ENCODE results near the gene CCDC15. TPM values are rescaled to one million over a fixed set of nuclear protein-coding genes. Genes with fewer than 3 reads are reported as not detected.

The CCDC15 gene
- total RNA-seq, 1 experiment from 2014 or later: 8.6 TPM

DNA sequence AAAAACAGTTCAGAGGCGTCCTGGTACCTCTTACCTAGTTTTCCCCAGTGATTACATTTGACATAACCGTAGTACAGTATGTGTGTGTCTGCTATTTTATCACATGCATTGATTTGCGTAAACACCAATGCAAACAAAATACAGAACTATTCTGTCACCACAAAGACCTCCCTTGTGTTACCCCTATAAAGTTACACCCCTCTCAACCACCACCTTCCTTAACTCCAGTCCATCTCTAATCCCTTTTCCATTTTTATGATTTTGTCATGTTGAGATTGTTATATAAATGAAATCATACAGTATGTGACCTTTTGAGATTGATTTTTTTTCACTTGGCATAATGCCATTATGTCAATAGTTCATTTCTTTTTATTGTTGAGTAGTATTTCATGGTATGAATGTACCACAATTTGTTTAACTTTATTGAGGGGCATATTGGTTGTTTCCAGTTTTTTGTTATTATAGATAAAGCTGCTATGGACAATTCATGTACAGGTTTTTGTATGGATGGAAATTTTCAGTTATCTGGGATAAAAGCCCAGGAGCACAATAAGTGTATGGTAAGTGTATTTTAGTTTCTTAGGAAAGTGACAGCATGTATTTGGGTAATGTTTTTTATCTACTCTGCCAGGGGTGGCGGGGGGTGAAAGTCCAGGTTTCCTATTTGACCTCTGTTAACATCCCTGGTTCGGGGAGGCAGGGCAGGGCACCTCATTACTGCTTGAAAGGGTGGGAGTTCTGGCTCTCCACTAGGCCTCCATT lies 103.1 kb downstream of the CCDC15 start:
- intact Hi-C loops (cut with micrococcal nuclease): no loop called here
- Histone ChIP-seq H3K4me2 (ENCODE audit: low read length) (no peak overlapping the region), H3K27ac (ENCODE audit: low read length) (no peak overlapping the region), H3K4me3 (ENCODE audit: low read length) (no peak overlapping the region), H3K9me2 (replicated peaks; ENCODE audit: low read length) (no peaks in the 10 kb centered on the region), H3K79me2 (ENCODE audit: low read length) (no peaks in the 10 kb centered on the region), H3K9ac (ENCODE audit: low read length) (no peak overlapping the region), H3K9me3 (ENCODE audit: low read length) (no peaks in the 10 kb centered on the region), H4K20me1 (ENCODE audit: low read length) (no peaks in the 10 kb centered on the region), H2AFZ (ENCODE audit: low read length) (no peak overlapping the region), H3K27me3 (ENCODE audit: low read length) (no peaks in the 10 kb centered on the region), H3F3A (ENCODE audit: low read length, unreplicated experiment) (no peaks in the 10 kb centered on the region), H3K36me3 (ENCODE audit: low read depth, low read length) (no peaks in the 10 kb centered on the region), H3K4me1 (ENCODE audit: insufficient read depth, low read length) (no peaks in the 10 kb centered on the region)
- BruUV-seq (replicated peaks): no TSS peak
- POLR2A ChIA-PET (ENCODE audit: unreplicated experiment): no interaction called here
- ATAC-seq: no peak
- no peak for TF ChIP-seq EZH2phosphoT487 (IDR thresholded peaks at IDR 0.05; ENCODE audit: borderline replicate concordance, low read length)
- TF ChIP-seq, protein P1, sequence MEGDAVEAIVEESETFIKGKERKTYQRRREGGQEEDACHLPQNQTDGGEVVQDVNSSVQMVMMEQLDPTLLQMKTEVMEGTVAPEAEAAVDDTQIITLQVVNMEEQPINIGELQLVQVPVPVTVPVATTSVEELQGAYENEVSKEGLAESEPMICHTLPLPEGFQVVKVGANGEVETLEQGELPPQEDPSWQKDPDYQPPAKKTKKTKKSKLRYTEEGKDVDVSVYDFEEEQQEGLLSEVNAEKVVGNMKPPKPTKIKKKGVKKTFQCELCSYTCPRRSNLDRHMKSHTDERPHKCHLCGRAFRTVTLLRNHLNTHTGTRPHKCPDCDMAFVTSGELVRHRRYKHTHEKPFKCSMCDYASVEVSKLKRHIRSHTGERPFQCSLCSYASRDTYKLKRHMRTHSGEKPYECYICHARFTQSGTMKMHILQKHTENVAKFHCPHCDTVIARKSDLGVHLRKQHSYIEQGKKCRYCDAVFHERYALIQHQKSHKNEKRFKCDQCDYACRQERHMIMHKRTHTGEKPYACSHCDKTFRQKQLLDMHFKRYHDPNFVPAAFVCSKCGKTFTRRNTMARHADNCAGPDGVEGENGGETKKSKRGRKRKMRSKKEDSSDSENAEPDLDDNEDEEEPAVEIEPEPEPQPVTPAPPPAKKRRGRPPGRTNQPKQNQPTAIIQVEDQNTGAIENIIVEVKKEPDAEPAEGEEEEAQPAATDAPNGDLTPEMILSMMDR (conservative IDR thresholded peaks at IDR 0.05; ENCODE audit: low read depth, low read length): no peak
- CTCF ChIA-PET: no interaction called here
- DNase-seq: no peak

DNA sequence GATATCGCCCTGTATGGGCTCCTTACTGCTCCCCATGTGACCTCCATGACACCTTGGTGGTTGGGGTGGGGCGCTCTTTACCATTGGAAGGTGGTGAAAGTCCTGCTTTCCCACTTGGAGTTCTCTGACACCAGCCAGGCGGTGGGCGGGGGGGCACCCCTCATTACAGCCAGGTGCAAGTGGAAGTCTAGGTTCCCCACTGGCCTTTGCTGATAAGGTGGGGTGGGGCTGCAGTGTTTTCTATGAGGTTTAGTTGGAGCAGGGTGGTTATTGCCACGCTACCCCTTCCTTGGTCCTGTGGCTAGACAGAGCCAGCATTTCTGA lies 103.7 kb downstream of the CCDC15 start:
- Histone ChIP-seq H3K9me3 (ENCODE audit: low read length) (no peaks in the 10 kb centered on the region), H3K4me1 (ENCODE audit: insufficient read depth, low read length) (0 out of 2 replicates have a peak, but pooled peaks cover 3% of the 10 kb centered on the region), H3K27ac (ENCODE audit: low read length) (no peak overlapping the region), H3F3A (ENCODE audit: low read length, unreplicated experiment) (no peaks in the 10 kb centered on the region), H3K9me2 (replicated peaks; ENCODE audit: low read length) (no peaks in the 10 kb centered on the region), H4K20me1 (ENCODE audit: low read length) (no peaks in the 10 kb centered on the region), H3K27me3 (ENCODE audit: low read length) (no peaks in the 10 kb centered on the region), H3K79me2 (ENCODE audit: low read length) (no peaks in the 10 kb centered on the region), H2AFZ (ENCODE audit: low read length) (no peak overlapping the region), H3K9ac (ENCODE audit: low read length) (no peak overlapping the region), H3K36me3 (ENCODE audit: low read depth, low read length) (no peaks in the 10 kb centered on the region), H3K4me2 (ENCODE audit: low read length) (no peak overlapping the region), H3K4me3 (ENCODE audit: low read length) (no peak overlapping the region)
- no TSS peak for BruUV-seq (replicated peaks)
- ATAC-seq (no peak), DNase-seq (no peak)
- intact Hi-C loops (cut with micrococcal nuclease): no loop called here
- CTCF ChIA-PET: no interaction called here
- POLR2A ChIA-PET (ENCODE audit: unreplicated experiment): no interaction called here
- TF ChIP-seq EZH2phosphoT487 (IDR thresholded peaks at IDR 0.05; ENCODE audit: borderline replicate concordance, low read length): no peak

GRCh38 chr11:125061281-125061680 lies 107.3 kb downstream of the CCDC15 start:
- no peaks in the 10 kb centered on the region for H3F3A ChIP-seq (ENCODE audit: low read length, unreplicated experiment)
- DNase-seq (no peak), ATAC-seq (no peak)
- H3K9me3 ChIP-seq (ENCODE audit: low read length): no peaks in the 10 kb centered on the region
- no peaks in the 10 kb centered on the region for H3K79me2 ChIP-seq (ENCODE audit: low read length)
- TF ChIP-seq EZH2phosphoT487 (IDR thresholded peaks at IDR 0.05; ENCODE audit: borderline replicate concordance, low read length) (no peak), EZH2 (IDR thresholded peaks at IDR 0.05; ENCODE audit: low read length, unreplicated experiment) (no peak)
- TF ChIP-seq, protein P1 (conservative IDR thresholded peaks at IDR 0.05; ENCODE audit: low read depth, low read length): no peak
- H3K4me3 ChIP-seq (ENCODE audit: low read length): no peak overlapping the region
- ChIA-PET CTCF (no interaction called here), POLR2A (ENCODE audit: unreplicated experiment) (no interaction called here)
- no peaks in the 10 kb centered on the region for H3K27me3 ChIP-seq (ENCODE audit: low read length)
- intact Hi-C loops (cut with micrococcal nuclease): loop anchor here (5.0 kb wide), 1 partner anchor 89 kb away; no protein-coding TSS in a partner anchor
- H4K20me1 ChIP-seq (ENCODE audit: low read length): no peaks in the 10 kb centered on the region
- H3K9ac ChIP-seq (ENCODE audit: low read length): no peak overlapping the region
- no peak overlapping the region for H3K27ac ChIP-seq (ENCODE audit: low read length)
- no peaks in the 10 kb centered on the region for H3K9me2 ChIP-seq (replicated peaks; ENCODE audit: low read length)
- no peak overlapping the region for H3K4me2 ChIP-seq (ENCODE audit: low read length)
- BruUV-seq (replicated peaks): no TSS peak
- H2AFZ ChIP-seq (ENCODE audit: low read length): no peak overlapping the region
- H3K4me1 ChIP-seq (ENCODE audit: insufficient read depth, low read length): peaks cover 12% of the 10 kb centered on the region; the same call in 1 of the 2 replicates
- no peaks in the 10 kb centered on the region for H3K36me3 ChIP-seq (ENCODE audit: low read depth, low read length)

All from PC-3 (cell line).